ENCODE data around the gene MYO18B. TPM values are rescaled to one million over a fixed set of nuclear protein-coding genes. Genes with fewer than 3 reads are reported as not detected.

The MYO18B gene
- total and polyA plus RNA-seq, 2 of the 4 experiments (the other 2 are of a cell fraction) = under 0.01 TPM; not detected in 1

DNA sequence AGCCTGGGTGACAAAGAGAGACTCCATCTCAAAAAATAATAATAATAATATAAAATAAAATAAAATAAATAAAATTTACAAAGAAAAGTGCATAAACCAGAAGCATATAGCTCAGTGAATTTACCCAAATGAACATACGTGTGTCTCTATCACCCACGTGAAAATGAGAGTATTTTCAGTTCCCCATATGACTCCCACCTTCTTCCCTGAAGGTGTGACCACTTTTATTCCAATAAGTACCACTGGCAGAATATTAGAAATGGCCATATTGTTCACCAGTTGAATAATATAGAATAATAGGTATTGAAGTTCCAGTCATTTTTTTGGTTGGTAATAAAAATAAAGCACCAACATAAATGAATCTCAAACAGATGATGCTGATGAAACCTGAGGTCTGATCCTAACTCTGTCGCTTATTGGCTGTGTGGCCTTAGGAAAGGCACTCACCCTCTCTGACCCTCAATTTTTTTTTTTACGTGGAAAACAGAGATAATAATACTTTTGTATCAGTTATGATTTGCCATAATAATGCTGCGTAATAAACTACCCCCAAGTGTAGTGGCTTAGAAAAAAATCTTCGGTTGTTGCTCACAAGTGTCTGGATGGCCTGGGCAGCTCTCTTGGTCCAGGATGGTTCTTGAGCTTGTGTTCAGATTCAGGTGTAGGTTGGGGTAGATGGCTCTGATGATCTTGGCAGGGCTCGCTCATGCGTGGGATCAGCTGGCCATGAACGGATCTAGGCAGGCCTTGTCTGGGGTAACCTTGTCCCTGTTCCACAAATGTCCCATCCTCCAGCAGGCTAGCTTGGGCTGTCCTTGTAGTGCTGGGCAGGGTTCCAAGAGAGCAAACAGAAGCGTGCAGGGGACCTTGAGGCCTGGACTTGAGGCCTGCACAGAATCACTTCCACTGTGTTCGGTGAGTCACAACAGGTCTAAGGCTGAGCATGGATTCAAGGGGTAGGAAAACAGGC is 88.1 kb downstream of the MYO18B start (continued):
- TF ChIP-seq SMC3 (IDR thresholded peaks at IDR 0.05; ENCODE audit: low read depth, low read length) (no peak), CHD1 (IDR thresholded peaks at IDR 0.05; ENCODE audit: low read depth, low read length) (no peak)

DNA sequence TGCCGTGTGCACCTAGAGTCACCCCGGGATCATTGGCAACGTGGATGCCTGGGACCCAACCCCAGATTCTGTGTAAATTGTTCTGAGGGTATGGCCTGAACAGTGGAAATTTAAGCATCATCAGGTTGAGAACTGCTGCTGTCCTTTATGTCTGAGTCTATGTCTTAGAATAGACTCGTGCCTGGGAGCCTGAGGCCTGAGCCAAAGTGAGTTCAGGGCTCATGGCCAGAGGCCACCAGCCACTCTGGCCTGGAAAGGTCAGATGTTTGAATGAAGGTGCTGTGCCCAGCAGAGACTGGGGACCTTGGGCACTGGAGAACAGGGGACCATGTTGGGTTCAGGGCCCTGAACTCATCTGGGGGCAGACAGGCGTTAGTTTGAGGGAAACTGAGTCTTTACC is 91.1 kb downstream of the MYO18B start:
- H2BK120ac ChIP-seq (ENCODE audit: low read depth, low read length) = no peak overlapping the region
- ChIA-PET CTCF (no interaction called here), POLR2A (ENCODE audit: unreplicated experiment) (no interaction called here)
- no peak overlapping the region for H3K23ac ChIP-seq (ENCODE audit: low read depth, low read length)
- H3K4me3 ChIP-seq (ENCODE audit: insufficient read depth, low read depth, low read length) = no peak overlapping the region
- intact Hi-C loops (cut with micrococcal nuclease) (no loop called here), dilution Hi-C loops (cut with HindIII; ENCODE audit: low sequenced_read_pairs, unreplicated experiment) (no loop called here), in situ Hi-C loops (cut with MboI; ENCODE audit: low sequenced_read_pairs) (no loop called here)
- no peaks in the 10 kb centered on the region for H3K4me1 ChIP-seq (ENCODE audit: control insufficient read depth, insufficient read depth, low read length)
- no peak overlapping the region for H3K18ac ChIP-seq (ENCODE audit: low read depth, low read length)
- H3K9ac ChIP-seq (ENCODE audit: low read depth, low read length) = no peak overlapping the region
- no peak for ATAC-seq (ENCODE audit: low read depth)
- H3K56ac ChIP-seq (ENCODE audit: extremely low read depth, insufficient read depth, low read length) = no peak overlapping the region
- H3K36me3 ChIP-seq (ENCODE audit: control insufficient read depth, insufficient read depth, low read length) = no peaks in the 10 kb centered on the region
- no peak overlapping the region for H2BK15ac ChIP-seq (ENCODE audit: low read depth, low read length)
- no TSS peak for BruUV-seq (replicated peaks)
- no peak overlapping the region for H4K8ac ChIP-seq (ENCODE audit: low read depth in 2 of 2, low read length in 2 of 2)
- no peak overlapping the region for H2AFZ ChIP-seq (replicated peaks; ENCODE audit: low read length, poor library complexity)
- H3K27ac ChIP-seq (ENCODE audit: insufficient read depth, low read length) = no peak overlapping the region
- H2BK20ac ChIP-seq (ENCODE audit: low read depth, low read length) = no peak overlapping the region
- H3K79me1 ChIP-seq (ENCODE audit: low read depth in 1 of 2, low read length in 2 of 2) = no peaks in the 10 kb centered on the region
- H4K5ac ChIP-seq (ENCODE audit: low read depth, low read length) = no peak overlapping the region
- H3K4ac ChIP-seq (ENCODE audit: low read depth, low read length) = no peak overlapping the region
- H2BK5ac ChIP-seq (ENCODE audit: low read depth, low read length, poor library complexity, severe bottlenecking) = no peak overlapping the region
- no peaks in the 10 kb centered on the region for H3K27me3 ChIP-seq (ENCODE audit: control insufficient read depth, insufficient read depth, low read length)
- no peak for TF ChIP-seq RCOR1 (IDR thresholded peaks at IDR 0.05; ENCODE audit: insufficient replicate concordance, low read length)
- TF ChIP-seq SMC3 (IDR thresholded peaks at IDR 0.05; ENCODE audit: low read depth, low read length) = no peak
- TF ChIP-seq, protein P1, sequence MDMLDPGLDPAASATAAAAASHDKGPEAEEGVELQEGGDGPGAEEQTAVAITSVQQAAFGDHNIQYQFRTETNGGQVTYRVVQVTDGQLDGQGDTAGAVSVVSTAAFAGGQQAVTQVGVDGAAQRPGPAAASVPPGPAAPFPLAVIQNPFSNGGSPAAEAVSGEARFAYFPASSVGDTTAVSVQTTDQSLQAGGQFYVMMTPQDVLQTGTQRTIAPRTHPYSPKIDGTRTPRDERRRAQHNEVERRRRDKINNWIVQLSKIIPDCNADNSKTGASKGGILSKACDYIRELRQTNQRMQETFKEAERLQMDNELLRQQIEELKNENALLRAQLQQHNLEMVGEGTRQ (IDR thresholded peaks at IDR 0.05; ENCODE audit: low read depth, low read length) = no peak
- no peak for TF ChIP-seq RAD21 (IDR thresholded peaks at IDR 0.05; ENCODE audit: low read length)
- TF ChIP-seq BHLHE40 (IDR thresholded peaks at IDR 0.05; ENCODE audit: low read depth, low read length) = no peak
- TF ChIP-seq, protein P2, sequence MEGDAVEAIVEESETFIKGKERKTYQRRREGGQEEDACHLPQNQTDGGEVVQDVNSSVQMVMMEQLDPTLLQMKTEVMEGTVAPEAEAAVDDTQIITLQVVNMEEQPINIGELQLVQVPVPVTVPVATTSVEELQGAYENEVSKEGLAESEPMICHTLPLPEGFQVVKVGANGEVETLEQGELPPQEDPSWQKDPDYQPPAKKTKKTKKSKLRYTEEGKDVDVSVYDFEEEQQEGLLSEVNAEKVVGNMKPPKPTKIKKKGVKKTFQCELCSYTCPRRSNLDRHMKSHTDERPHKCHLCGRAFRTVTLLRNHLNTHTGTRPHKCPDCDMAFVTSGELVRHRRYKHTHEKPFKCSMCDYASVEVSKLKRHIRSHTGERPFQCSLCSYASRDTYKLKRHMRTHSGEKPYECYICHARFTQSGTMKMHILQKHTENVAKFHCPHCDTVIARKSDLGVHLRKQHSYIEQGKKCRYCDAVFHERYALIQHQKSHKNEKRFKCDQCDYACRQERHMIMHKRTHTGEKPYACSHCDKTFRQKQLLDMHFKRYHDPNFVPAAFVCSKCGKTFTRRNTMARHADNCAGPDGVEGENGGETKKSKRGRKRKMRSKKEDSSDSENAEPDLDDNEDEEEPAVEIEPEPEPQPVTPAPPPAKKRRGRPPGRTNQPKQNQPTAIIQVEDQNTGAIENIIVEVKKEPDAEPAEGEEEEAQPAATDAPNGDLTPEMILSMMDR (conservative IDR thresholded peaks at IDR 0.05; ENCODE audit: low read depth, low read length) = no peak
- no peak for TF ChIP-seq NFE2L2 (IDR thresholded peaks at IDR 0.05; ENCODE audit: low read depth, low read length)
- no peak for DNase-seq
- WGBS, 2 experiments (ENCODE audit: extremely low coverage in 2 of 2, insufficient read length in 1 of 2) = 49% methylated on average over 4 of the region's 5 CpGs; no CpG with 5 or more reads in 1 of the 2 experiments
- no peak overlapping the region for H3K4me2 ChIP-seq (ENCODE audit: low read depth, low read length)
- H4K91ac ChIP-seq (ENCODE audit: insufficient read depth, low read depth, low read length) = no peak overlapping the region
- peaks cover 15% of the 10 kb centered on the region; the same call in 1 of the 2 replicates for H3K9me3 ChIP-seq (ENCODE audit: control insufficient read depth, insufficient read depth, low read length)
- no peak overlapping the region for H2AK5ac ChIP-seq (ENCODE audit: low read depth, low read length)
- H4K20me1 ChIP-seq (ENCODE audit: insufficient read depth, low read length) = no peaks in the 10 kb centered on the region
- no peaks in the 10 kb centered on the region for H3K9me1 ChIP-seq (ENCODE audit: insufficient read depth, low read length)
- H2AK9ac ChIP-seq (replicated peaks; ENCODE audit: low read depth, low read length, poor library complexity) = no peak overlapping the region
- H3K14ac ChIP-seq (replicated peaks; ENCODE audit: low read depth, low read length) = no peak overlapping the region
